Measurements from ENCODE around the gene DET1.
"Not testable (repeated sequence)": the region's sequence is repeated elsewhere in the genome, so short reads cannot be mapped to it uniquely, and the experiment has no call there.

Gene DET1

GRCh38 chr15:88491158-88491557, 55.3 kb downstream of the DET1 start:
- no peak for DNase-seq

GRCh38 chr15:88490036-88490435, 56.4 kb downstream of the DET1 start:
- DNase-seq, result no peak

DNA sequence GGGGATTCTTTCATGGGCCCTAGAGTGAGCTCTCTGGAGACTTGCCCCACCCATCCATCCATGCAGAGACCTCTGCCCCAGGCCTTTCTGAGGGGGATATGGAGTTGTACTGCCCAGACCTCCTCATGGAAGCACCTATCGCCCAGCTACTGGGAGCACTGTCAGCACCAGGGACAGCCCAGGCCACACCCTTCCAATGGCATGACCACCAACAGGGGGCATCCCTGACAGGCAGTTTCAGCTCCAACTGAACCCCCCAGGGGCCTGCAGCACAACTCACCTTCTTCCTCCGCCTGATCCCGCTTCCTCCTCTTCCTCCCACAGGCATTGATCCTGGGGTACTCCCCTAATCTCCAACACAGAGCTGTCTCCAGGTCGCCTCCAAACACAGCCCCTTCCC, 57.2 kb downstream of the DET1 start:
- no peak for DNase-seq

DNA sequence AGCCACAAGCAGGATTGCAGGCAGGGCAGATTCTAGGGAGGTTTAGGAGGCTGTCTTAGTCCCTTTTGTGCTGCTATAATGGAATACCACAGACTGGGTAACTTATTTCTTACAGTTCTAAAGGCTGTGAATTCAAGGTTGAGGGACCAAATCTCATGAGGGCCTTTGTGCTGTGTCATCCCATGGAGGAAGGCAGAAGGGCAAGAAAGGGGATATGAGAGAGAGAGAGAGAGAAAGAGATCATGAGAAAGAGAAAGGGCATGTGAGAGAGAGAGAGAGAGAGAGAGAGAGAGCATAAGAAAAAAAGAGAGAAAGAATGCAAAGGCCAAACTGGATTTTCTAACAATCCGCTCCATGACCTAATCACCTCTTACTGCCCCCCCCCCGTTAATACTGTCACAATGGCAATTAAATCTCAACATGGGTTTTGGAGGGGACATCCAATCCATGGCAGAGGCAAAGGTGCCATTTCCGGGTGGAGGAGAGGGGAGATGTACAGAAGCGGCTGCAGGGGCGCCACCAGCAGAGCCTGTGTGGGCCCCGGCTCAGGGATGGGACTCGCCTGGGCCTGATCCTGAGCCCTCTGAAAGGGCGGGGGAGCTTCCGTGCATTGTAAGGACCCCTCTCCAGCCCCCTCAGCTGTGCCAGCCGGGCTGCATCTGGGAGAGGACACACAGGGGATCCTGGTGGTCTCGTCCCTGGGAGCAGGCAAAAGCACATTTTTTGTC, 58.5 kb downstream of the DET1 start:
- DNase-seq, result no peak

- no peak for DNase-seq
Observed at GRCh38 chr15:88487178-88487795, 59.2 kb downstream of the DET1 start.

- no peak for DNase-seq
Observed at GRCh38 chr15:88484682-88485331, 61.7 kb downstream of the DET1 start.

- no peak for DNase-seq
Observed at GRCh38 chr15:88482263-88482662, 64.2 kb downstream of the DET1 start.

GRCh38 chr15:88480981-88481380, 65.5 kb downstream of the DET1 start:
- no peak for DNase-seq

DNA sequence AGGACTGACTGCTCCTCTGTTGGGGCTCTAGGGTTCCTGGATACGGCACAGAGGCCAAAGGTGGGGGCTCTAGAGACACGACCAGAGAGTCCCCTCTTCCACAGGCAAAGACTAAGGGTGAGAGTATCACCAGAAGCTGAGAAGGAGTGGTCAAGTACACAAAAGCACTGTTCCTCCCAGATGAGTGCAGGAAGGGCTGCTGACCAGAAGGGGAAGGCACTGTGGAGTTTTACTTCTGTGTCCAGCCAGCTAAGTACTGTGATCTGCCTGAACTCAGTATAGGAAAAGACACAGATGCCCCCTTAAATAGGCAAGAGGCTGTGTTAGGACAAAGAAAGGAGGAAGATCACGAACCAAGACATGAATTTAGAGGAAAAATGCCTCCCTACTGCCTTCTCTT, 67.3 kb downstream of the DET1 start:
- DNase-seq, result no peak

- no peak for DNase-seq
Observed at GRCh38 chr15:88477904-88478303, 68.6 kb downstream of the DET1 start.

DNA sequence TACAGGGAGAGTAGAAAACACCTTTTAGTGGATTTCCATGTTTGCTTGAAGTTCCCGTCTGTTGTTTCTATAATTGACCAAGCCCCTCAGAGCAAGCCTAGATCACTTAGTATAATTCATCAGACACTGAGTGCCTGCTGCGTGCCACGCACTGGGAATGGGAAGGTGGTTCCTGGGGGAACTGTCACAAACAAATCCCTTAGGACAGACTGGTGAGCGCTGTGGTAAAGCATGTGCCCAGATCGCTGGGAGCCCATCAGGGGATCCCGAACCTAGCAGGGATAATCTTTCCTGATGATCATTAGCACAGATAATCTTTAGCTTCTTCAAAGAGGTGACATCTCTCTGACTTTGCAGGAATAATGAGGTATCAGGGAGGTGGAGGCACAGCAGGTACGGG, 69.4 kb downstream of the DET1 start:
- DNase-seq, result no peak

DNA sequence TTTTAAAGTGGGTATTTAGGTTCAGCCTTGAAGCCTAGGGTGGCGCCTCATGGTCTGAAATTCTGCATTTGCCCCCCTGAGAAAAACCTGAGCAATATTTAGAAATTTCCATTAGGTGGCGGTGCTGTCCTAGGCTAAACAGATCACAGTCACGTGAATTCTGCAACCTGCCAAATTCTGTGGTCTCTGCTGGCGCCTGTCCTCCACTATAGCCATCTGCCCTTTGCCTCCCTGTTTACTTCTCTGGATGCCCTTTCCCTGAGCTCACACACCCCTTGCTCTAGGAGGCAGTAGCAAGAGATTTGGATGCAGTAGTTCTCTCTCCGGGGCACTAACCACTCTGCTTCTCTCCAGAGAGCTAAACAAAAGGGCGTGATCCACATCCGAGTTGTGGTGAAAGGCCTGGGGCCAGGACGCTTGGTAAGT, 69.8 kb downstream of the DET1 start:
- DNase-seq, result no peak

DNA sequence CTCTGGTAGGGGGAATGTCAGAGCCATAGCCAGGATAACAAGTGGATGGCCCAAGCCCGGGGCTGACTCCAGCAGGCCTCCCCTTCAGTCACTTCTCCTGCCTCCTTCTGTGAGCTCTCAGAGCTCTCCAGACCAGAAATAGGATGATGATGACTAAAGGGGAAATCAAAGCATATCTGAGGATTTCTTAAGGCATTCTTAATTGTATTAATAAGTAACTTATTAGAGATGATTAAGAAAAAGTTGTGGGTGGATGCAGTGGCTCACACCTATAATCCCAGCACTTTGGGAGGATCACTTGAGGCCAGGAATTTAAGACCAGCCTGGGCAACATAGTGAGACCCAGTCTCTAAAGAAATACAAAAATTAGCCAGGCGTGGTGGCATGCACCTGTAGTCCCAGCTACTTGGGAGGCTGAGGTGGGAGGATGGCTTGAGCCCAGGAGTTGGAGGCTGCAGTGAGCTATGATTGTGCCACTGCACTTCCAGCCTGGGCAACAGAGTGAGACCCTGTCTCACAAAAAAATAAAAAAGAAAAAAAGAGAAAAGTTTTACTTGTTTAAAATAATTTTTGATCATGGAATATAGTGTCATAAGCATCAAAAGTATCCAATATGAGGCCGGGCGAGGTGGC, 72.7 kb downstream of the DET1 start:
- not testable (repeated sequence) for DNase-seq

- DNase-seq, result no peak
Observed at GRCh38 chr15:88472225-88472624, 74.3 kb downstream of the DET1 start.

- no peak for DNase-seq
Observed at GRCh38 chr15:88470625-88471372, 75.7 kb downstream of the DET1 start.

DNA sequence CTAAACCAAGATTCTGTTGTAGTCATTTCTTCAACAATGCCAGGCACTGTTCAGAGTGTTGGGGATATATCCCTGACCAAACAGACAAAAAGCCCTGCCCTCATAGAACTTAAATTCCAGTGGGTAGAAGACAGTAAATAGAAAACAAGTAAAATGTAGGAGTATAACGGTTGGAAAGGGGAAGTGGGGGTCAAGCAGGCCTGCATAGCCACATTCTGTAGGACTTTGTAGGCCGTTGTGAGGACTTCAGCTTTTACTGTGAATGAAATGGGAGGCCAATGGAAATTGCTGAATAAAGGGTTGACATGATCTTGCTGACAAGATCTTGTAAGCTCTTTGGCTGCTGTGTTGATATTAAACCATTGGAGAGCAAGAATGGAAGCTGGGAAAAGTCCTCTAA, 77.2 kb downstream of the DET1 start:
- DNase-seq, result no peak

DNA sequence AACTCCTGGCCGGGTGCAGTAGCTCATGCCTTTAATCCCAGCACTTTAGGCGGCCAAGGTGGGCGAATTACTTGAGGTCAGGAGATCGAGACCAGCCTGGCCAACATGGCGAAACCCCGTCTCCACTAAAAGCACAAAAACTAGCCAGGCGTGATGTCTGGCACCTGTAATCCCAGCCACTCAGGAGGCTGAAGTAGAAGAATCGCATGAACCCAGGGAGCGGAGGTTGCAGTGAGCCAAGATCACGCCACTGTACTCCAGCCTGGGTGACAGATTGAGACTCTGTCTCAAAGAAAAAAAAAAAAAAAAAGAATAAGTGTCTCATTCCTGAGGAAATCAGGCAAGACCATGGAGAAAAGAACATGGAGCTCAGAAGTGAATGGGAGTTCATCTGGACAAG, 77.8 kb downstream of the DET1 start:
- DNase-seq, result not testable (repeated sequence)

DNA sequence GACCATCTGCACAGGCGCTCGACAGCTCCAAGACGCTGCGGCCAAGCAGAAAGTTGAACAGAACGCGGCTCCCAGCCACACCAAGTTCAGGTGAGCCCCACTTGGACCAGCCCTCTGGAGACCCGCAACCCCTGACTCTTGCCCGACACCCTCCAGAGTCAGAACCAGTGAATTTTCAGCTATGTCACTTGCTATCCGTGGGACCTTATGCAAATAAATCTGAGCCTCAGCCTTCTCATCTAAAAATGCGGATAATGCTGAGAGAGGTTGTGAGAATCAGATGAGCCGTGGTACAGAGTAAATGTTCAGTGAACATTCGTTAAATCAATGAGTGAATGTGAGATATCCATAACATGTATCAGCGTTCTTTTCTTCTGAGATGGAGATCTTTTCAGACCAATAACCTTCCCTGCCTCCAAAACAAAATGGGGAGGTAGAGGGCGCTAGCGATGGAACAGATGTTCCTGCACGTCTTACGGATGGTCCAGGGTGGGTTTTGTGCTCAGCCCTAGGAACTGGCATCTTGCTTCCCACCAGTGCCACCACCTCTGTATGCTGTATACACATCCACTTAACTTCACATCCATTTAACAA, 78.4 kb downstream of the DET1 start:
- DNase-seq, result no peak

- DNase-seq, result peak; percentile 81
Observed at GRCh38 chr15:88467073-88467934, 79.2 kb downstream of the DET1 start, which contains the start of the genes MRPL46 and MRPS11. Gene MRPL46 (minus strand): TSS chr15:88467388. CDS start chr15:88467377, 11 bp downstream. Gene MRPS11 (plus strand): TSS chr15:88467708. CDS start chr15:88467718, 10 bp downstream.

DNA sequence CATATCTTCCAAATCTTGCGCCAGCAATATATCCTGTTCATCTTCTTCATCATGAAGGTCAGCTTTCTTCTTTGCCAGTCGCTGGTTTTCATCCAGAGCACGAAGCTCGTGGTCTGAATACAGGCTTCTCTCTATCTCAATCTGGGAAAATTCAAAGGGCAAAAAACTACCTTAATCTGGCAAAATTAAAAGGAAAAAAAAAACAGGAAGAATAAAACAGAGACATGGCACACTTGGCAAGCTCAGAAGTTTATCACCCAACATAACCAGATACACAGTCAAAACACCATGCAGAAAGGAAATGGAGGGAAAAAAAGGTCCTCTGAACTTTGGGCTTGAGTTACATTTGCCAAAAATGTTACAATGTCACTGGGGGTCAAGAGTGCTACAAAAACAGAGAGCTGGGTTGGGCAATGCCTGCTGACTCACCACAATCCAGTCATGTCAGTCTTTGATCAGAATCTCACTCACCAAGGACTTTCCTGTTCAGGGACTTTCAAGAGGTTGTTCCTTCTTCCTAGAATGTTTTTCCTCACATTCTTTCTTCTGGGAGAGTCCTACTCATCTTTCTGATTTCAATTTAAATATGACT, 80.8 kb downstream of the DET1 start:
- no peak for DNase-seq
